Endothelial cell of umbilical vein (primary cell): ENCODE results near the gene NUDT2. TPM values are rescaled to one million over a fixed set of nuclear protein-coding genes. Genes with fewer than 3 reads are reported as not detected.

Experiments
- BruUV-seq: library from RNA; stranded (reverse); fragments of 400-500 nt; replicated peaks from 2 replicates; lab custom pipeline; 2021; lab: Mats Ljungman, UMichigan
- CTCF ChIA-PET: fragments of 300-600, 350-600 bp; sonication (Branson Sonifier 250); formaldehyde crosslinking; loops from one replicate; lab custom pipeline; 2021; ENCODE audit warnings: antibody characterized with exemption, inconsistent platforms; lab: Charles Lee
- POLR2A ChIA-PET: fragments of 300-600, 350-600 bp; sonication (Branson Sonifier 250); formaldehyde crosslinking; loops from one replicate; lab custom pipeline; 2021; ENCODE audit warnings: antibody characterized with exemption, inconsistent platforms; lab: Charles Lee
- DNase-seq: peaks from one replicate; pipeline ENCODE4 v3.0.0-alpha.2; 2011; ENCODE audit warnings: low read depth, low spot score
- FAIRE-seq: peaks from 2 replicates; lab custom pipeline; 2011; peaks lifted over from hg19 to GRCh38; lab: Jason Lieb, UNC
- H2AFZ ChIP-seq: 2 replicates; pipeline ENCODE4 v1.6.0; 2012; ENCODE audit warnings: low read depth, low read length, control low read depth, inconsistent platforms
- H3K27ac ChIP-seq: 2 replicates; pipeline ENCODE4 v1.5.1; 2011; ENCODE audit warnings: low read depth, mild to moderate bottlenecking, control low read depth, low read length, moderate library complexity; ENCODE audit not compliant: insufficient read depth
- H3K27me3 ChIP-seq, 2 experiments: 2 replicates each; pipeline versions ENCODE4 v1.6.0 to v1.6.1; 2011; ENCODE audit warnings: low read length in 2 of 2, mixed read lengths in 1 of 2; ENCODE audit not compliant: control insufficient read depth in 2 of 2, insufficient read depth in 2 of 2
- H3K36me3 ChIP-seq, 2 experiments: 2 replicates in 1 of 2; 3 replicates in 1 of 2; pipeline ENCODE4 v1.5.1; 2011; ENCODE audit warnings: low read length in 2 of 2, mild to moderate bottlenecking in 1 of 2, moderate library complexity in 1 of 2; ENCODE audit not compliant: control insufficient read depth in 2 of 2, insufficient read depth in 2 of 2; ENCODE audit errors: extremely low read depth in 1 of 2
- H3K4me1 ChIP-seq: 3 replicates; pipeline ENCODE4 v1.5.1; 2011; ENCODE audit warnings: mild to moderate bottlenecking, low read length; ENCODE audit not compliant: control insufficient read depth, insufficient read depth; ENCODE audit errors: extremely low read depth
- H3K4me2 ChIP-seq: 2 replicates; pipeline ENCODE4 v1.6.1; 2011; ENCODE audit warnings: low read length, control low read depth, mixed read lengths; ENCODE audit not compliant: insufficient read depth
- H3K4me3 ChIP-seq, 3 experiments: fragments of 200-600 bp in 1 of 3; sonication (generic), shearing (Covaris generic) in 1 of 3; replicated peaks in 1 of 3; 2 replicates each; pipeline ENCODE4 v1.5.1; 2011 to 2016; ENCODE audit warnings: control low read depth in 3 of 3, low read length in 3 of 3, mild to moderate bottlenecking in 2 of 3, inconsistent platforms in 1 of 3, low read depth in 1 of 3, moderate library complexity in 1 of 3; ENCODE audit not compliant: insufficient read depth in 1 of 3
- H3K79me2 ChIP-seq: 2 replicates; pipeline ENCODE4 v1.6.0; 2012; ENCODE audit warnings: low read length, inconsistent platforms; ENCODE audit not compliant: control insufficient read depth, insufficient read depth
- H3K9ac ChIP-seq: replicated peaks from 2 replicates; pipeline ENCODE3; 2011; ENCODE audit warnings: low read length, control low read depth; ENCODE audit not compliant: insufficient read depth; ENCODE audit errors: extremely low read depth
- H3K9me1 ChIP-seq: replicated peaks from 3 replicates; pipeline ENCODE4 v1.6.0; 2011; ENCODE audit warnings: mild to moderate bottlenecking, low read length; ENCODE audit not compliant: control insufficient read depth, insufficient read depth; ENCODE audit errors: extremely low read depth
- H3K9me3 ChIP-seq: replicated peaks from 2 replicates; pipeline ENCODE4 v1.5.1; 2012; ENCODE audit warnings: low read length, inconsistent platforms; ENCODE audit not compliant: control insufficient read depth, insufficient read depth
- H4K20me1 ChIP-seq: replicated peaks from 2 replicates; pipeline ENCODE3; 2011; ENCODE audit warnings: mild to moderate bottlenecking, low read length; ENCODE audit not compliant: control insufficient read depth, insufficient read depth; ENCODE audit errors: extremely low read depth
- CTCF ChIP-seq, 2 donors: IDR thresholded peaks; 1 replicate in 1 of 2; 2 replicates in 1 of 2; pipeline ENCODE4 v1.5.1; 2011; ENCODE audit warnings: low read length in 2 of 2, mild to moderate bottlenecking in 2 of 2, moderate library complexity in 2 of 2, control low read depth in 1 of 2, inconsistent platforms in 1 of 2, low read depth in 1 of 2; ENCODE audit not compliant: insufficient read depth in 1 of 2; ENCODE audit errors: extremely low read depth in 1 of 2
- EZH2 ChIP-seq: IDR thresholded peaks from 2 replicates; pipeline ENCODE4 v1.6.1; 2012; ENCODE audit warnings: borderline replicate concordance, low read depth, mild to moderate bottlenecking, moderate library complexity, low read length, inconsistent platforms; ENCODE audit not compliant: severe bottlenecking
- FOS ChIP-seq: IDR thresholded peaks from 2 replicates; pipeline ENCODE4 v1.6.1; 2011; ENCODE audit warnings: mild to moderate bottlenecking, low read length, moderate library complexity, borderline replicate concordance; ENCODE audit not compliant: insufficient read depth
- GATA2 ChIP-seq: IDR thresholded peaks from 2 replicates; pipeline ENCODE4 v1.7.0; 2011; ENCODE audit warnings: low read depth, mild to moderate bottlenecking, moderate library complexity, mixed read lengths, low read length; ENCODE audit not compliant: insufficient read length, insufficient read depth
- JUN ChIP-seq: IDR thresholded peaks from 2 replicates; pipeline ENCODE4 v1.6.1; 2011; ENCODE audit warnings: borderline replicate concordance, low read depth; ENCODE audit not compliant: insufficient read length, insufficient read depth
- MAX ChIP-seq: IDR thresholded peaks from 2 replicates; pipeline ENCODE4 v1.6.1; 2011; ENCODE audit not compliant: insufficient read depth, insufficient read length
- MYC ChIP-seq: IDR thresholded peaks from one replicate; pipeline ENCODE4 v1.6.1; 2011; ENCODE audit warnings: mild to moderate bottlenecking, low read depth, low read length
- POLR2A ChIP-seq: IDR thresholded peaks from 2 replicates; pipeline ENCODE4 v1.6.1; 2012; ENCODE audit warnings: low read depth, mild to moderate bottlenecking, control low read depth, low read length
- POLR2AphosphoS5 ChIP-seq: IDR thresholded peaks from 2 replicates; pipeline ENCODE4 v1.6.1; 2012; ENCODE audit warnings: low read depth, mild to moderate bottlenecking, control low read depth, low read length, moderate library complexity; ENCODE audit not compliant: insufficient read depth
- dilution Hi-C: fragments of 300-500 bp; cut with MboI; formaldehyde crosslinking; loops from one replicate; pipeline ENCODE4 v1.15.0; 2019; ENCODE audit warnings: low sequenced_read_pairs; ENCODE audit not compliant: extremely low pct_ligation_motif_present
- intact Hi-C: fragments of 100-400 bp; cut with micrococcal nuclease; formaldehyde crosslinking; loops from one replicate; pipeline ENCODE4 v1.10.0; 2022
- polyA plus RNA-seq, 4 experiments: library from polyadenylated mRNA; depleted of rRNA in 3 of 4; stranded (reverse) in 3 of 4; unstranded in 1 of 4; fragments of >200 nt; gene quantifications; 2 replicates each; pipeline versions ENCODE4 v1.2.1 to v1.2.3, GENCODE V29; 2011 to 2012; ENCODE audit warnings: missing spikeins in 1 of 4
- total RNA-seq: library from RNA; stranded (reverse); gene quantifications from 2 replicates; pipeline ENCODE4 v1.2.3, GENCODE V29; 2021

NUDT2 gene
- total and polyA plus RNA-seq, 2 donors (not counting 3 experiments of a cell fraction or from before 2014, with no cell fraction given): 25.1 to 45.2 TPM

- FAIRE-seq: no peak
- intact Hi-C loops (no loop called here), dilution Hi-C loops (no loop called here)
- H3K4me3 ChIP-seq: no peak overlapping the region
- POLR2A ChIA-PET: no interaction called here
- no peaks in the 10 kb centered on the region for H3K9me1 ChIP-seq
- no peaks in the 10 kb centered on the region for H3K9me3 ChIP-seq
- no peaks in the 10 kb centered on the region for H3K36me3 ChIP-seq
- TF ChIP-seq MAX (no peak), CTCF (IDR thresholded peaks at IDR 0.05; ENCODE audit: extremely low read depth in 1 of 2, insufficient read depth in 1 of 2, low read depth in 1 of 2, low read length in 2 of 2) (no peak), MYC (no peak)
- H3K4me1 ChIP-seq: no peaks in the 10 kb centered on the region
- no TSS peak for BruUV-seq
- no peak overlapping the region for H3K9ac ChIP-seq
- H4K20me1 ChIP-seq: no peaks in the 10 kb centered on the region
- no peak overlapping the region for H3K27ac ChIP-seq
- no peak overlapping the region for H3K4me2 ChIP-seq
- CTCF ChIA-PET: no interaction called here
- H3K27me3 ChIP-seq: no peaks in the 10 kb centered on the region
- no peaks in the 10 kb centered on the region for H3K79me2 ChIP-seq
- no peak for DNase-seq
- no peak overlapping the region for H2AFZ ChIP-seq
Observed at GRCh38 chr9:34310215-34310614, 19.2 kb upstream of the NUDT2 start.

- no peaks in the 10 kb centered on the region for H3K4me1 ChIP-seq
- no peaks in the 10 kb centered on the region for H3K36me3 ChIP-seq
- H3K9ac ChIP-seq: no peak overlapping the region
- no peak overlapping the region for H3K4me2 ChIP-seq
- H4K20me1 ChIP-seq: no peaks in the 10 kb centered on the region
- intact Hi-C loops (no loop called here), dilution Hi-C loops (no loop called here)
- no peaks in the 10 kb centered on the region for H3K9me3 ChIP-seq
- no peak overlapping the region for H3K27ac ChIP-seq
- no peaks in the 10 kb centered on the region for H3K27me3 ChIP-seq
- ChIA-PET CTCF (no interaction called here), POLR2A (no interaction called here)
- BruUV-seq: no TSS peak
- H2AFZ ChIP-seq: no peak overlapping the region
- DNase-seq: no peak
- TF ChIP-seq CTCF (IDR thresholded peaks at IDR 0.05; ENCODE audit: extremely low read depth in 1 of 2, insufficient read depth in 1 of 2, low read depth in 1 of 2, low read length in 2 of 2): no peak
- TF ChIP-seq EZH2: no peak
- TF ChIP-seq POLR2AphosphoS5: no peak
- no peak for TF ChIP-seq POLR2A
- no peak for TF ChIP-seq MYC
- TF ChIP-seq JUN: no peak
- no peak for TF ChIP-seq FOS
- TF ChIP-seq GATA2: no peak
- no peak for TF ChIP-seq MAX
- no peaks in the 10 kb centered on the region for H3K9me1 ChIP-seq
- H3K4me3 ChIP-seq: no peak overlapping the region
- no peaks in the 10 kb centered on the region for H3K79me2 ChIP-seq
- FAIRE-seq: no peak
Observed at GRCh38 chr9:34311499-34312185, 17.7 kb upstream of the NUDT2 start.
